HG03095 (cell line): Measurements from ENCODE around the gene EID3.
"Not testable (repeated sequence)": the region's sequence is repeated elsewhere in the genome, so short reads cannot be mapped to it uniquely, and the experiment has no call there.

Source experiments
- ATAC-seq: cut with Tn5 transposase; IDR thresholded peaks from one replicate; pipeline ENCODE4 v1.9.1; 2021; ENCODE audit warnings: moderate library complexity; ENCODE audit not compliant: unreplicated experiment

The EID3 gene

DNA sequence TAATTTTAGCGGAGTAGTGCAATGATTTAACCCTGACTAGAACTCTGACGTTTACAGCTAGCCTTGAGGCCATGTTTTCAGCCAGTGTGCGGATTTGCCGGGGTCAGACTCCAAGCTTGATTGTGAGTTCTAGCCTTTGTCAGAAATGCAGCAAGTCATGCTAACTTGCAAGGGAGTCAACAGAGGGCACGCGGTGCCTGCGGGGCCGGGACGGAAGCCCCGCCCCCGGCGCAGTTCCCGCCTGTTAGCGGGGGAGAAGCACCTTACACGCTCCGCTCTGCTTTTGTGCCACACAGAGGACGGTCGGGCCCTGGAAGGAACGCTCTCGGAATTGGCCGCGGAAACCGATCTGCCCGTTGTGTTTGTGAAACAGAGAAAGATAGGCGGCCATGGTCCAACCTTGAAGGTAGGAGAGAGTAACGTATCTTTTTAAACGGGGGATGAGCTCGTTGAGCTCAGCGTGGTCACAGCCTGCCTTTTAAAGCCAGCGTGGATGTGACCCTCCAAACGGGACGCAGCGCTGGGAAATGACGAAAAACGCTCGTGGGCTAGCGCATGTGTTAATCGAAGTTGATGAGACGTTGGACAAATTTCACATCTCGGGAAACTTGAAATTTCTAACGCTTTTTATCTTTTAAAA is 14.8 kb upstream of the EID3 start:
- peak; percentile 50 for ATAC-seq

DNA sequence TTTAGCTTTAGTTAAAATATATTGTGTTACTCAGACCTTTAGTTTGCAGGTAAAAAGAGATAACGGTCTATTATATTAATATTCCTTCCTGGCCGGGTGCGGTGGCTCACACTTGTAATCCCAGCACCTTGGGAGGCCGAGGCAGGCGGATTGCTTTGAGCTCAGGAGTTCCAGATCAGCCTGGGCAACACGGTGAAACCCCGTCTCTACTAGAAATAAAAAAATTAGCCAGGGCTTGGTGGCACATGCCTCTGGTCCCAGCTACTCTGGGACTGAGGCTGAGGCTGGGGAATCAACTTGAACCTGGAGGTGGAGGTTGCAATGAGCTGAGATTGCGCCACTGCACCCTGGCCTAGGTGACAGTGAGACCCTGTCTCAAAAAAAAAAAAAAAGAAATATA is 13.2 kb upstream of the EID3 start:
- ATAC-seq: no peak

DNA sequence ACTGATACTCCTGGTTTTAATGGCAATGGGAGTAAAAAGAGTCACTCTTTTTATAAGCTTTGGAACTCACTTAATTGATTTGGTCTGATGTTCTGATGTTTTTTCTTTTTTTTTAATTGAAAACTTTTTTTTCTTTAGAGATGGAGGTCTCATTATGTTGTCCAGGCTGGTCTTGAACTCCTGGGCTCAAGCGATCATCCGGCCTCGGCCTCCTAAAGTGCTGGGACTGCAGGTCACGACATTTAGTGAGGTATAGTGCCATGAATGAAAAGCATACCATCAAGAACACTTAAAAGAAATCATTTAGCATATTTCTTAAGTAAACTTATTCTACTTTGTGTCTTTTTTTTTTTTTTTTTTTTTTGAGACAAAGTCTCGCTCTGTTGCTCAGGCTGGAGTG is 12.7 kb upstream of the EID3 start:
- no peak for ATAC-seq

DNA sequence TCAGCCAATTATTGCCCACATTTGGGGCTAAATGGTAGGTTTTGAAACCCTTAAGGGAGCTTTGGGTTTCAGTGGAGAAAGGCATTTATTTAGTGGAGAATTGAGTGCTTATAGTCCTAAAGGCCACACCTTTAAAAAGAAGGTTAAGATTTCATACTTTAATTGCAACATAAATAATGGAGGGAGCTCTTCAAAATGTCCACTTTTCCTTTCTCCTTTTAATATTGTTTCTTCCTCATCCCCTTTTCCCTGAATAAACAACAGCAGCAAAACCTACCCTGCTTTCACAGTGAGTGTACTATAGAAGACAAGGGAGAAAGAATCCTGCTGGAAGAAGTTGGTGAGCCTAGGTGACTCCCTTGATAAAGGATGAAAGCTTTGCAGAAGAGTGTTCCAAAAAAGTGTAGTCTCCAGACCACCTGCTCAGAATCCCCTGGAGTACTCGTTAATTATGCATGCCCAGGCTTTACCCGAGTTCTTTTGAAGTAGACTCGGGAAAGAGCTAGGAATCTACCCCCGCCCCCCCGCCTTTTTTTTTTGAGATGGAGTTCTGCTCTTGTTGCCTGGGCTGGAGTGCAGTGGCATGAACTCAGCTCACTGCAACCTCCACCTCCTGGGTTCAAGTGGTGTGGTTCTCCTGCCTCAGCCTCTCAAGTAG is 11.5 kb upstream of the EID3 start:
- ATAC-seq: no peak

DNA sequence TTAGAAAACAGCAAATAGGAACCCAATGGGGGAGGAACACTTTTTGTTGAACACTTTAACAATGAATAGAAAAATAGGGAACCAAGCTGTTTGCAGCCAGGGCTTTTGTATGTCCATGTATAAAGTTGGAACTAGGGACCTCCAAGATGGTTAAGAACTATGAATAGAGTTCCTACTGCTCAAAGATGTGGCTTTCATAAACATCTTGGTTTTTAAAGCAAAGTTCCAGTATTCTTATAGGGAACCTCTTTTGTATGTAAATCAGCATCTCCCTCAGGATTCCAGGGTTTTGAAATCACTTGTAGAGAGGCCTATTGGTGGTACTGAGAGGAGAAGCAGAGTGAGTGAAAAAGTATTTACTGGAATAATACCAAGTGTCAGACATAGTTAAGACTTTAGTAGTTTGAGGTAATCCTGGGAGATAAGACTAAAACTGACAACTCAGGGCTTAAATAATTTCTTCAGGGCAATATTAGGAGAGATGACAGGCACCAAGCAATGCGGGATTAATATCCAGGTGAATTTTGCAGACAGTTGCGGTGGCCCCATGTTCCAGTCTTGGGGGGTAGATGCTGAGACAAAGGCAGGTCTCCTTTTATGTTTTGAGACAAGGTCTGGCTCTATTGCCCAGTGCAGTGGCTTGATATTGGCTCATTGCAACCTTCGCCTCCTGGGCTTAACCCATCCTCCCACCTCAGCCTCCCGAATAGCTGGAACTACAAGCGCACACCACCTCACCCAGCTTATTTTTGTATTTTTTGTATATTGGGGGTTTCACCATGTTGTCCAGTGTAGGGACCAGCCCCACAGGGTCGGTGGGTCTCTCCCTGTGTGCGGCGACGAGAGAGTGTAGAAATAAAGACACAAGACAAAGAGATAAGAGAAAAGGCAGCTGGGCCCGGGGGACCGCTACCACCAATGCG is 10.4 kb upstream of the EID3 start:
- ATAC-seq: no peak

DNA sequence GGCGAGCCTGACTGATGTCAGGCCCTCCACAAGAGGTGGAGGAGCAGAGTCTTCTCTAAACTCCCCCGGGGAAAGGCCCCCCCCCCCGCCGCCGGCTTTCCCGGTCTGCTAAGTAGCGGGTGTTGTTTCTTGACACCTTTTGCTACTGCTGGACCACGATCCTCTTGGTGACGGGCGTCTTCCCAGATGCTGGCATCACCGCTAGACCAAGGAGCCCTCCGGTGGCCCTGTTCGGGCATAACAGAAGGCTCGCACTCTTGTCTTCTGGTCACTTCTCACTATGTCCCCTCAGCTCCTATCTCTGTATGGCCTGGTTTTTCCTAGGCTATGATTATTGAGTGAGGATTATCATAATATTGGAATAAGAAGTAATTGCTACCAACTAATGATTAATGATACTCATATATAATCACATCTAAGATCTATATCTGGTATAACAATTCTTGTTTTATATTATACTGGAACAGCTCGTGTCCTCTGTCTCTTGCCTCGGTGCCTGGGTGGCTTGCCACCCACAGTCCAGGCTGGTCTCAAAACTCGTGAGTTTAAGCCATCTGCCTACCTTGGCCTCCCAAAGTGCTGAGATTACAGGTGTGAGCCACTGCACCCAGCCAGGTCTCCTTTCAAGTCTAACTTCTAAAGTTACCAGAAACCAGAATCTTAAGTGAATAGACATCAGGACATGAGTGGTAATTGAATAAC is 9.2 kb upstream of the EID3 start:
- not testable (repeated sequence) for ATAC-seq

DNA sequence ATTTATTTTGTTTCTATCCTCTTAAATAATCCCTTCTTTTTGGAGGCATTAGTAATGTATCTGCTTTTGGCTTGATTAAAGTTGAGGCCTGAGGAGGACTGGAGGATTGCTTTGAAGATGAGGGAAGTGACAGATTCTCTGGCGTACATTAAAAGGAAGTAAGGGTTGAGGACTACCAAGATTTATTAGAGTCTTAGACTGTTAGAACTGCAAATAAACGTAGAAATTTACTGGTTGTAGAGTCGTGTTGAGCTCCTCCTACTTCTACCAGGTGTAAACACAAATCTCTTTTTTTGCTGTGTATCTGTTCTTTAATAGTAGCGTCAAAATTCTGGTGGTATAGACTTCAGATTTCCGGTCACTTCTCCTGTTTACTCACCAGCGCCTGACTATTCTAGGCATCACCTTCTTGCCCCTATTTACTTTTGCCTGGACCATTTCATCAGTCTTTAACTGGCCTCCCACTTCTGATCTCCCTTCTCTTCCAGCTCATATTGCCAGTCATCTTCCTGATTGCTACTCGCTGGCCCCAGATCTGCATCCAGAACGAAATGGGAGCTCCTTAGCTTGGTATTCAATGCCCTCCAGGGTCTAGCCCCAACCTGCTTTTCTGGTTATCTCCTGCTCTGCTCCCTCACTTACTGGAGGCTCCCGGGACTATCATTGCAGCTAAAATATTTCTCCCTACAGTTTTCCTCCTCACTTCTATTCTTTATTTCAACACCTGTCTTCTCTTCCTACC is 8.4 kb upstream of the EID3 start:
- no peak for ATAC-seq

DNA sequence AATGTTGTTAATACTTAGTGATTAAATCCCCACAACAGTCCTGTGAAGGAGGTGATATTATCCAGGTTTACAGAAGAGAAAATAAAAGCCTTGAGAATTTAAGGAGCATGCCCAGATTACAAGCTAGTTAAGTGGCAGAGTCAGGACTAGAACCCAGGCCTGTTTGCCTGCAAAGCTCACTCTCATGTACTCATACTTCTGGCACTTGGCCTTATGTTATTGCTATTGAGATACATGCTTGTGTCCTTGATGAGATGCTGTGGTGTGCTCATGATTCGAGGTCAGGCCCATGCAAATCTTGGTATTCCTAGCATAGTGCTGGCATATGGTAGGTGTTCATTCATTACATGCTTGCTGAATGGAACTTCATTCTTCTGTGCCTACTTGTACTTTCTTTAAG is 7.6 kb upstream of the EID3 start:
- no peak for ATAC-seq

DNA sequence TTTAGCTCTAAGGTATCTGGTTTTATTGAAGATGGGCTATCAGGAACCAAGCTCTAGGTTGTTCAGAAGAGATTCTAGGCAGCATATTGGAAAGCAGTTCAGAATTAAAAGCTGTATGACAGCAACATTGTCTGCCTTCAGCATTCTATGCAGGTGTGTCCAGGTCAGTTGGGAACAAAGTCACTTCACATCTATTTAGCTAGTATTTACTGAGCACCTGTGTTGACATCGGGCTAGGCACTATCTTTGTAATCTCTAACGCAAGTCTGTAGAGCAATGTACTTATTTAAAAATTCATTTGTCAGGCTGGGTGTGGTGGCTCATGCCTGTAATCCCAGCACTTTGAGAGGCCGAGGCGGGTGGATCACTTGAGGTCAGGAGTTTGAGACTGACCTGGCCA is 6.8 kb upstream of the EID3 start:
- no peak for ATAC-seq

DNA sequence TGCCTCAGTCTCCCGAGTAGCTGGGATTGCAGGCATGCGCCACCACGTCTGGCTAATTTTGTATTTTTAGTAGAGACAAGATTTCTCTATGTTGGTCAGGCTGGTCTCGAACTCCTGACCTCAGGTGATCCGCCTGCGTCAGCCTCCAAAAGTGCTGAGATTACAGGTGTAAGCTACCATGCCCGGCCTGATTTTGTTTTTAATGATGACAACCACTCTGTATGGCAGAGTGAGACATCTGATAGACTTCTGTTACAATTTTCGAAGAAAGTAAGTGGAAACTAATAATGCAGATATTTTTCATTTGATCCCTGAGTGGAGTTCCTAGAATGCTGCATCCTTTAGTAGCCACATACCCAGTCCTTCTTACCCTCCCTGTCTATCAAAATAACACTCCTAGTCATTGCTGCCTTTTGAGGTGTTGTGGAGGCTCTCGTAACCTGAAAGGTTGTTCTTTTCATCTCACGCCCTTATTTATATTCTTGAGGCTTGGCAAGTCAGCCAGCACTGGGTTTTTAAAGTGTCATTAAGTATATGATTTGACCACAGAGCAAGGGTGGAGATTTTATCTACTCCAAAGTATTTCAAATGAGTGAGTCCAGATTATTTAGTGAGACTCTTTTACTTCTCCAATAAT is 5.9 kb upstream of the EID3 start:
- no peak for ATAC-seq

DNA sequence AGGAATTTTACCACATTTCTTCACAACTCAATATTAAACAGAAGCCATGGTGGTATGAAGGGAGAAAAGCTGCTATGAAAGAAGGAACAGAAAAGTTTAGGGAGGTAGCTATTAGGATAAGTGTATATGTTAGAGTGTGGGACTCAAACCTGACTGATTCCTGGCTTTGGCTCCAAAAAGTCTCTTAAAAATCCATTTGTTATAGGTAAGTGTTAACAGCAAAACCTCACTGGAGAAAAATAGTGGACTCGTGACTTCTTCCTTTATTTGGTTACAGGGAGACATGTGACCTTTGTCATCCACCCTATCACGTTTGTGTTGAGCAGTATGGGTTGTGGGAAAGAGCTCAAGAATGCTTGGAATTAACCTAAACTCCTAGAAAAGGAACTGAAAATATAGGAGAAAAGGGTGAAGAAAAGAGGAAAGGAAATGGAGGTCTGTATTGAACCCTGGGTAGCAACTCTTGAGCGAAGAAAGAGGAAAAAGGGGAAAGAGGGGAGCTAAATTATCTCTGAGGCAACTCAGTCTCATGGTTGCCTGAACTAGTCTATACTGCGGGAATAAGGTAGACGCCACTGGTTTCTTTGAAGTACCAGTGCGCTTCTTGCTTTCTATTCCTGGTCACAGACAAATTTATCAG is 3.6 kb upstream of the EID3 start:
- ATAC-seq: no peak

DNA sequence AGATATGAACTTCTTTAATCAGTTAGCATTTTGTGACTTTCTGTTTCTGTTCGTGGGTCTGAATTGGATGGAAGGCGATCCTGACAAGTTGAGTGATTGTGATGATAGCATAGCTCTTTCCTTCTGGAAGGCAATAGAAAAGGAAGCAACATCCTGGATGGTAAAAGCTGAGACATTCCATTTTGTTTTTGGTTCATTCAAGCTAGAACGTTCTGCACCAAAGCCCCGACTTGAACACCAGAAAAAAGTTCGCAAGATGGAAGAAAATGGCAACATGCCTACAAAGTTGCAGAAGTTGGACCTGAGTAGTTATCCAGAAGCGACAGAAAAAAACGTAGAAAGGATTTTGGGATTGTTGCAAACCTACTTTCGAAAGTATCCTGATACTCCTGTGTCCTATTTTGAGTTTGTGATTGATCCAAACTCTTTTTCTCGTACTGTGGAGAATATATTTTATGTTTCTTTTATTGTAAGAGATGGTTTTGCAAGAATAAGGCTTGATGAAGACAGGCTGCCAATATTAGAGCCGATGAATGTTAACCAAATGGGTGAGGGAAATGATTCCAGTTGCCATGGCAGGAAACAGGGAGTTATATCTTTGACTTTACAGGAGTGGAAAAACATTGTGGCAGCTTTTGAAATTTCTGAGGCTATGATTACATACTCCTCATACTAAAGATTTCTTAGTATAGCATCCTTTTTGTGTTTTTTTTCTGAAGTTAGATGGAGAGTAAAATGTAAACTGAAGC is 896 bp downstream of the EID3 start:
- ATAC-seq: no peak

DNA sequence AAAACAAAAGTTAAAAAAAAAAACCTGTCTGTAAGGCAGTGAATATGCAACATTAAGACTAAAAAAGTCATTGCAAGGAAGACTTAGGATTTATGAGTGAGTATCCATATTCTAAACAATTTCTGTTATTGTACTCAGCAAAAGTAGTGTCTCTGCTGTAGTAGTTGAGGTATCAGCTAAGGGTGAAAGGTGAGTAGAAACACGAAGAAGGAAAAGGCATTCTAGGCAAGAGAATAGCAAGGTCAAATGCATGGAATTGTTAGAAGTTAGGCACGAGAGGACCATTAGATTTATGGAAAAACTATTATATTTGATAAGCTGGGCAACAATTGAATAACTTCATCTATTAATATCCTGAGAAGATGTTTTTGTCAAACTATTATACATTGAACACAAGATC is 1.8 kb downstream of the EID3 start:
- ATAC-seq: no peak

DNA sequence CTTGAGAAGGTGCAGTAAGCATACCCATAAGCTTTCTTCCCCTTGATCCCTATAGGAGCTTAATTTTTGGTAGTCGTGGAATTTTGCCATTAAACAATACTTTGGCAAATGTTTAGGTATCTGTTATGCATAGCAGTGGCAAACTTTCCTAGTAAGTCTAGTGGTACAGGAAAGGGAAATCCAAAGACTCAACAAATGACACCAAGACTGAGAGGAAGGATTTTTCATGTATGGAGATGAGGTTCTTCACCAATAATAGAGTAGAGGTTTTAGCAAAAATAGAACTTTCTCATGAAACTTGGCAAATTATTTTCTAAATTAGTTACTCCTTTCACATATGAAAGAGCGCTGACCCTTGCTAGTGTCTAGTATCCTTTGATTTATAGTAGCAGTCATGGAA is 2.8 kb downstream of the EID3 start:
- ATAC-seq: no peak

DNA sequence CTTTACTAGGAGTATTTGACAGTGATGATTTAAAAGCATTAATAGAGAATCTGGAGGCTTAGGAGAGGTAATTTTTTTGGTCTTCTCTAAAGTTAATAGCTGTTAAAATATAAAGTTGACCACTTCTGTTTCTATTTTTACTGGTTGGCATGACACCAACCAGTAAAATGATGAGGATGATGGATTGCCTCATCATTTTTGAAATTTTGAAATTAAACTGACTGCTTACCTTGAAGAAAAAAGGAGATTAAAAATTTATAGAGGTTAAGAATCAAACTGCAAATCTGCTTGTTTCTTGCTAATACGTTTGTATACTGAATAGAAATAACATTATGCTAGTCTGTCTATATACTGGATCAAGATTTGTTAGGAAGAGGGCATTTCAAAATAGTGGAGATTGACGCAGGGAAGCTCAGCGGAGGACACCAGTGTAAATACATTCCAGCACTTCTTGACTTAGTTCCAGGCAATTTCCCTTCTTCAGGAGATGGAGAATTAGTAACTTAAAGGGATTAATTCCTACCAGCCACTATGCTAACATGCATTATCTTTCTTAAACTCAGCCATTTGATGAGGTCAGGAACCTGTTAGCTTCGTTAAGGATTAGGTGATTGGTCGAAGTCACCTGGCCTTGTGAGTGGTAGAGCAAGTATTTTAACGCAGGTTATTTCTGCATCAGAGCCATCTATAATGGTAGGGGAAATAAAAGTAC is 3.6 kb downstream of the EID3 start:
- no peak for ATAC-seq

DNA sequence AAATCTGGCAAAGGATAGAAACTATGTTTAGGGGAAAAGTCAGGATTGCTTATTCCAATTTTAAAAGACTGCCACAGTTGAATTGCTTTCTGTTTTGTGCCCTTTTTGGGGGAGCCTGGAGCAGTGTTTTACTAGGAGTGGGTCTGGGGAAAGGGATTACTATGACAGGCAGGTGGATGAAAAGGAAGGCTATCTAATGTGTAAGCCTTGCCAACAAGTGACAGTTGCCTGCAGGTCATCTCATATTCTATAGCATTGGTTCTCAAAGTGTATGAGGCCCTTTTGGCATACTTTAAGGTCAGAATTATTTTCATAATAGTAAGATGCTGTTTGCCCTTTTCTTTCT is 4.1 kb downstream of the EID3 start:
- ATAC-seq: no peak

DNA sequence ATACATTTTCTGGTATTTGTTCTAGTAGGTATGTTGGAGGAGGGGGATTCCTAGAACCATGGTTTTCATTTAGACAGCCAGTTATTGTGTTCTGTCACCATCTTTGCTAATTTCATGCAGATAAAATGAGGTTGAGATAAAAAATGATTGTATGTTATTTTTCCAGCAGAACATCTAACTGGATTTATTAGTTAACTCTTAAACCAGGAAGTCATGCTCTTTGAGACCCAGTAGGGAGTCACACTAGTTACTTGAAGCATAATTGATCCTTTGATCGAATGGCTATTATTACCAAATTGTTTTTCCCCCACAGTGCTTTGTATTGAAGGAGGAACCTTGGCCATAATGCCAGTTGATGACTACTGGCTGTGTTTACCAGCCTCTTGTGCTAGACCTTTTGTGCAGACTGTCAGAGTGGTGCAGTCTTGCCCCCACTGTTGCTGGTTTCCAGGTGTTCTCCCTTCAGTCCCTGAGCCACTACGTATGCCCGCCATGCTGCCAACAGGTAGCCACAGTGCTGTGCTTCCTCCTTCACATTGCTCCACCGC is 6.0 kb downstream of the EID3 start:
- ATAC-seq: no peak
